NB4 (cell line): ENCODE measurements around the gene CLMN.

Source experiments
- CTCF ChIP-seq: IDR thresholded peaks from one replicate; pipeline ENCODE4 v1.5.1; 2012; ENCODE audit warnings: low read depth, low read length
- MAX ChIP-seq: IDR thresholded peaks from 2 replicates; pipeline ENCODE4 v1.6.1; 2011; ENCODE audit warnings: low read depth, low read length
- MYC ChIP-seq: IDR thresholded peaks from 2 replicates; pipeline ENCODE4 v1.6.1; 2011; ENCODE audit warnings: low read depth, low read length
- POLR2A ChIP-seq: IDR thresholded peaks from 2 replicates; pipeline ENCODE4 v1.6.1; 2011; ENCODE audit warnings: mild to moderate bottlenecking; ENCODE audit not compliant: insufficient read length; ENCODE audit errors: extremely low read depth

GRCh38 chr14:95162641-95163040 is 157.1 kb downstream of the CLMN start:
- TF ChIP-seq POLR2A (no peak), CTCF (no peak), MYC (no peak), MAX (no peak)
